ENCODE results near the gene M6PR.

DNA sequence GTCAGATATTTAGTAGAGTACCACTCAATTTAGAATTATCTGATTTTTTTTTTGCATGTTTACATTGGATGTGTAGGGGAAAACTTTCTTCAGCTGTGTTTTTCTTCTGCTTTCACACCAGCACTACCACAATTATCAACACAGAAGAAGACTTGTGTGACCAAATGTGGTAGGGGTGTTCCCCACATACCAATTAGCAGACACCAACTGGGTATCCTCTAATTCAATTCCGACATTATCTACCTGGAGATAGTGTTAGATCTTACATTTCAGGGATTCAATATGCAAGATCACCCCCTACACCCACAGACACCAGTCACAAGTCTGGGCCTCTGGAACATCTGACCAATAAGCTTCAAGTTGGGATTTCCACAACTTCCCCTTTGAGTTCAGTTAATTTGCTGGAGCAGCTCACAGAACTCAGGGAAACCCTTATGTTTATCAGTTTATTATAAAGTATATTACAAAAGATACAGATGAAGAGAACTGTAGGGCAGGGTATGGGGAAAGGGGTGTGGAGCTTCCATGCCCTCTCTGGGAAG lies 35.8 kb upstream of the M6PR start:
- TF ChIP-seq, protein P1, sequence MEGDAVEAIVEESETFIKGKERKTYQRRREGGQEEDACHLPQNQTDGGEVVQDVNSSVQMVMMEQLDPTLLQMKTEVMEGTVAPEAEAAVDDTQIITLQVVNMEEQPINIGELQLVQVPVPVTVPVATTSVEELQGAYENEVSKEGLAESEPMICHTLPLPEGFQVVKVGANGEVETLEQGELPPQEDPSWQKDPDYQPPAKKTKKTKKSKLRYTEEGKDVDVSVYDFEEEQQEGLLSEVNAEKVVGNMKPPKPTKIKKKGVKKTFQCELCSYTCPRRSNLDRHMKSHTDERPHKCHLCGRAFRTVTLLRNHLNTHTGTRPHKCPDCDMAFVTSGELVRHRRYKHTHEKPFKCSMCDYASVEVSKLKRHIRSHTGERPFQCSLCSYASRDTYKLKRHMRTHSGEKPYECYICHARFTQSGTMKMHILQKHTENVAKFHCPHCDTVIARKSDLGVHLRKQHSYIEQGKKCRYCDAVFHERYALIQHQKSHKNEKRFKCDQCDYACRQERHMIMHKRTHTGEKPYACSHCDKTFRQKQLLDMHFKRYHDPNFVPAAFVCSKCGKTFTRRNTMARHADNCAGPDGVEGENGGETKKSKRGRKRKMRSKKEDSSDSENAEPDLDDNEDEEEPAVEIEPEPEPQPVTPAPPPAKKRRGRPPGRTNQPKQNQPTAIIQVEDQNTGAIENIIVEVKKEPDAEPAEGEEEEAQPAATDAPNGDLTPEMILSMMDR (IDR thresholded peaks at IDR 0.05) = no peak
- no peak for TF ChIP-seq EZH2 (IDR thresholded peaks at IDR 0.05)
- no peak for TF ChIP-seq EZH2phosphoT487 (IDR thresholded peaks at IDR 0.05)
